ENCODE measurements around the gene MARVELD1.

GRCh38 chr10:97683556-97684367 lies 29.8 kb upstream of the MARVELD1 start:
- no peak for TF ChIP-seq CTCF (IDR thresholded peaks at IDR 0.05; ENCODE audit: low read length)
- no peak for TF ChIP-seq EZH2 (IDR thresholded peaks at IDR 0.05; ENCODE audit: borderline replicate concordance, low read length)
